ENCODE data around the gene TTLL1.

TTLL1 gene

DNA sequence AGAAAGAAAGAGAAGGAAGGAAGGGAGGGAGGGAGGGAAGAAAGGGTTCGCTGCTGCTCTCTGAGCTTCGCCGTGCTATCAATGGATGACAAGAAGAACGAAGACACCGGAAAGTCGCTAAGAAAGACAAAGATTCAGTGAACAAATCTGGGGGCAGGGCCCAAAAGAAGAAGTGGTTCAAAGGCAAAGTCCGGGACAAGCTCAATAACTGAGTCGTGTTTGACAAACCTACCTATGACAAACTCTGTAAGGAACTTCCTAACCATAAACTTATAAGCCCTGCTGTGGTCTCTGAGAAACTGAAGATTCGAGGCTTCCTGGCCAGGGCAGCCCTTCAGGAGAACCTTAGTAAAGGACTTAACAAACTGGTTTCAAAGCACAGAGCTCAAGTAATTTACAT, 2.9 kb upstream of the TTLL1 start:
- no peak for DNase-seq (ENCODE audit: low read depth)
- H3K4me3 ChIP-seq (ENCODE audit: control insufficient read depth, low read depth, low read length), result no peak overlapping the region
- TF ChIP-seq, protein P1, sequence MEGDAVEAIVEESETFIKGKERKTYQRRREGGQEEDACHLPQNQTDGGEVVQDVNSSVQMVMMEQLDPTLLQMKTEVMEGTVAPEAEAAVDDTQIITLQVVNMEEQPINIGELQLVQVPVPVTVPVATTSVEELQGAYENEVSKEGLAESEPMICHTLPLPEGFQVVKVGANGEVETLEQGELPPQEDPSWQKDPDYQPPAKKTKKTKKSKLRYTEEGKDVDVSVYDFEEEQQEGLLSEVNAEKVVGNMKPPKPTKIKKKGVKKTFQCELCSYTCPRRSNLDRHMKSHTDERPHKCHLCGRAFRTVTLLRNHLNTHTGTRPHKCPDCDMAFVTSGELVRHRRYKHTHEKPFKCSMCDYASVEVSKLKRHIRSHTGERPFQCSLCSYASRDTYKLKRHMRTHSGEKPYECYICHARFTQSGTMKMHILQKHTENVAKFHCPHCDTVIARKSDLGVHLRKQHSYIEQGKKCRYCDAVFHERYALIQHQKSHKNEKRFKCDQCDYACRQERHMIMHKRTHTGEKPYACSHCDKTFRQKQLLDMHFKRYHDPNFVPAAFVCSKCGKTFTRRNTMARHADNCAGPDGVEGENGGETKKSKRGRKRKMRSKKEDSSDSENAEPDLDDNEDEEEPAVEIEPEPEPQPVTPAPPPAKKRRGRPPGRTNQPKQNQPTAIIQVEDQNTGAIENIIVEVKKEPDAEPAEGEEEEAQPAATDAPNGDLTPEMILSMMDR (conservative IDR thresholded peaks at IDR 0.05; ENCODE audit: control insufficient read depth, insufficient read depth, low read depth, low read length), result no peak

DNA sequence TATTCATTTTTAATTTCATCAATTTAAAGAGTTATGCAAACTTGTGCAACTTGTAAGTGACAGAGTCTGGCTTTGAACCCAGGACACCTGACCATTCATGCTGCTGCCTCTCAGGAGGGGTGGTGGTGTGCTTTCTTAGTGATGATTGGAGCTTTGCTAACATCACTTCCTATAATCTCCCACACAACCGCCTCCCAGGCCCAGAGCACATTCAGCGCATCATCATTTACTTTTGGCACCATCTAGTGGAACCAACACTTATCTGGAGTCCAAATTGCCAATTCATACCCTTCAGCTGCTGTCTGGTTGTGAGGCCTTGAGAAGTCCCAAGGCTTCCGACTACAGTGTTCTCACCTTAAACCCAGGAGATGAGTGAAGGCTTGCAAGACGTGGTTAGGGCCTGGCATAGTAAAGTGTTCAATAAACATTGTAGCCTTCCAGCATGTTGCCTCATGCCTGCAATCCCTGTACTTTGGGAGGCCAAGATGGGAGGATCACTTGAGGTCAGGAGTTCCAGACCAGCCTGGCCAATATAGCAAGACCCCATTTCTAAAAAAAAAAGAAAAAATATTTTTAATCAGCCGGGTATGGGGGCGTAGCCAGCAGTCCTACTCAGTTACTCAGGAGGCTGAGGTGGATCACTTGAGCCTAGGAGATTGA, 1.1 kb upstream of the TTLL1 start:
- DNase-seq (ENCODE audit: low read depth), result peak; percentile 93
- TF ChIP-seq, protein P1 (conservative IDR thresholded peaks at IDR 0.05; ENCODE audit: control insufficient read depth, insufficient read depth, low read depth, low read length), result peak; percentile 54
- H3K4me3 ChIP-seq (ENCODE audit: control insufficient read depth, low read depth, low read length), result no peak overlapping the region

DNA sequence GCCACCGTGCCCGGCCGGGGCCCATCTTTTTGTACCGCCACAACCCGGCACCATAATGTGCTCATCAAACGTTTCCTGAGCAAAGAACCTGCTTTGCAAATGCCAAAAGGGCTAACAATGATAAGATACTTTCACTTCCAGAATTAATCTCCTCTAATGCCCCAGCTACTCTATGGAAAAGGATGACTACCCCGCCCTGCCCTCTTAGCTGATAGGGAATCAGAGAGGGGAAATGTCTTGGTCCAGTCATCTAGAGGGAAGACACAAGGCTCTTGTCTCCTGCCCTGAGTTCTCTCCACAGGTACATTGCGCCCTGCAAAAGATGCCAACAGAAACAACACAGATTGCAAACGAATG, 586 bp downstream of the TTLL1 start:
- H3K4me3 ChIP-seq (ENCODE audit: control insufficient read depth, low read depth, low read length), result peak overlapping the region; percentile 76
- TF ChIP-seq, protein P1 (conservative IDR thresholded peaks at IDR 0.05; ENCODE audit: control insufficient read depth, insufficient read depth, low read depth, low read length), result no peak
- DNase-seq (ENCODE audit: low read depth), result no peak

DNA sequence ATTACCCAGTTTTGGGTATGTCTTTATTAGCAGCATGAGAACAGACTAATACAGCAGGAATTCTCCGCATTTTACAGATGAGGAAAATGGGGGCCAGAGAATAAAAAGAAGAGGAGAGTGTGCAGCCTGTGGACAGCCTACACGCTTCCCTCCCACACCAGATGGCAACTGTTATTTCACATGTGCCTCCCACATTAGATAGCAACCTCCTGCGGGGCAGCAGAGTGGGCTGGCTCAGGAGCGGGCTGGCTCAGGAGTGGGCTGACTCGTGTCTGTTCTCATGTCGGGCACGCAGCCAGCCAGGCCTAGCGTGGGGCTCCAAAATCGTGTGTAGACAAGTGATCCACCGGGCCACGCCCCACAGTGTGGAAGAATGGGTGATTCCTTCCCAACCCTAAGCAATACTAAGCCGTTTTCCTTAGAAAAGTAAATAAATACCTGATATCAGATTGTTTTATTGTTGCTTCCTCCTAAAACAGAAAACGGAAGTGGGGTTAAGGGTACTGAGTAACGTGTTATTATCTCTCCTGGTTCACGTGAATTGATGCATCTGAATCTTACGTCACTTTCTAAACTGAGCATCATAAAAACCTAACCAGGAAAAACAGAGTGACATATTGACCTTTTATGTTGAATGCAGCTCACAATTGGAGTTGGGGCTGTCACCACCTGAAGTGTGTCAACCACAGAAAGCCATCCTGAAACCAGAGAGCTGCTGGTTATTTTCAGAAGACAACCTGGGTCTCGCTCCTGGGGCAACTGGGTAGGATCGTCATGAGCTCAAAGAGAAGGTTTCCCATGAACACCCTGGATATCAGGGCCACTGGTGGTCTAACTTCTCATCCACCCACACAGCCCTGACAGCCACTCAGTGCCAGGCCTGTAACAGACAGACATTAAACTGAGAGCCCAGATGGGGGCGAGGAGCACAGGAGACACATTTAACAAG, 3.3 kb downstream of the TTLL1 start:
- DNase-seq (ENCODE audit: low read depth), result no peak
- TF ChIP-seq, protein P1 (conservative IDR thresholded peaks at IDR 0.05; ENCODE audit: control insufficient read depth, insufficient read depth, low read depth, low read length), result no peak

DNA sequence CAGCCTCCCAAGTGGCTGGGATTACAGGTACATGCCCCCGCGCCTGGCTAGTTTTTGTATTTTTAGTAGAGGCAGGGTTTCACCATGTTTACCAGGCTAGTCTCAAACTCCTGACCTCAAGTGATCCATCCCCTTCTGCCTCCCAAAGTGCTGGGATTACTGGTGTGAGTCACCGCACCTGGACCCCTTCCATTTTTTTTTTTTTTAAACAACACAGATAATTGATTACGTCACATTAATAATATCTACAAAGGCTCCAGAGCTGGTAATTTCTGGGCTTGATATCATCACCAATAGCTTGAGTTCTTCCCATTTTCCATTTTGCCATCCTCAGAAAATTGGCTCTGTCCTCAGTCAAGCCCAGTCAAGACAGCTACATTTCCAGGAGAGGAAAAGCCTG, 7.2 kb downstream of the TTLL1 start:
- peak; percentile 77 for DNase-seq (ENCODE audit: low read depth)
- TF ChIP-seq, protein P1 (conservative IDR thresholded peaks at IDR 0.05; ENCODE audit: control insufficient read depth, insufficient read depth, low read depth, low read length), result no peak
- no peak overlapping the region for H3K4me3 ChIP-seq (ENCODE audit: control insufficient read depth, low read depth, low read length)

More for the DNA sequence above, 3.3 kb downstream of the TTLL1 start:
- no peak overlapping the region for H3K4me3 ChIP-seq (ENCODE audit: control insufficient read depth, low read depth, low read length)

DNA sequence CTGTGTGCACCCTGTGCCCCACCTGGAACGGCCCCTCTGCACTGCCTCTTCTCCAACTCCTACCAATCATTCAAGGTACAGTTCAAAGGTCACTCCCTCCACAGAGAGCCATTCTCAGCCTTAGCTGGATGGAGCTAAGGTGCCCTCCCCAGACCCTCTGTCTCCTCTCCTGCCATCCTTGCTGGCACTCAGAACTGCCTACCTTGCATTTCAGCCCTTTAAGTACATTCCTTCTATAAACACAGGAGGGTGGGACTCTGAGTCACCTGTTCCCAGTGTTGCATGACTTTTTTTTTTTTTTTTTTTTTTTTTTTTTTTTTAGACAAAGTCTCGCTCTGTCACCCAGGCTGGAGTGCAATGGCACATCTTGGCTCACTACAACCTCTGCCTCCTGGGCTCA, 8.6 kb downstream of the TTLL1 start:
- no peak overlapping the region for H3K4me3 ChIP-seq (ENCODE audit: control insufficient read depth, low read depth, low read length)
- no peak for DNase-seq (ENCODE audit: low read depth)
- TF ChIP-seq, protein P1 (conservative IDR thresholded peaks at IDR 0.05; ENCODE audit: control insufficient read depth, insufficient read depth, low read depth, low read length), result no peak
